Fibroblast of villous mesenchyme (primary cell): Measurements from ENCODE around the gene BMP5. TPM values are rescaled to one million over a fixed set of nuclear protein-coding genes. Genes with fewer than 3 reads are reported as not detected.

ENCODE experiments used
- DNase-seq: peaks from one replicate; pipeline ENCODE4 v3.0.0-alpha.2; 2010; ENCODE audit warnings: low read depth
- H3K4me3 ChIP-seq: 2 replicates; pipeline ENCODE4 v1.5.1; 2011; ENCODE audit warnings: low read depth, mild to moderate bottlenecking, low read length
- total RNA-seq: library from RNA; depleted of rRNA; stranded (reverse); fragments of >200 nt; gene quantifications from 2 replicates; pipeline ENCODE4 v1.2.3, GENCODE V29; 2012
- TF ChIP-seq, protein P1 (sequence below): IDR thresholded peaks from 2 replicates; pipeline ENCODE4 v1.5.1; 2012; ENCODE audit warnings: low read depth, mild to moderate bottlenecking, low read length; ENCODE audit not compliant: insufficient read depth

Gene BMP5
- total RNA-seq, 1 donor = not detected

DNA sequence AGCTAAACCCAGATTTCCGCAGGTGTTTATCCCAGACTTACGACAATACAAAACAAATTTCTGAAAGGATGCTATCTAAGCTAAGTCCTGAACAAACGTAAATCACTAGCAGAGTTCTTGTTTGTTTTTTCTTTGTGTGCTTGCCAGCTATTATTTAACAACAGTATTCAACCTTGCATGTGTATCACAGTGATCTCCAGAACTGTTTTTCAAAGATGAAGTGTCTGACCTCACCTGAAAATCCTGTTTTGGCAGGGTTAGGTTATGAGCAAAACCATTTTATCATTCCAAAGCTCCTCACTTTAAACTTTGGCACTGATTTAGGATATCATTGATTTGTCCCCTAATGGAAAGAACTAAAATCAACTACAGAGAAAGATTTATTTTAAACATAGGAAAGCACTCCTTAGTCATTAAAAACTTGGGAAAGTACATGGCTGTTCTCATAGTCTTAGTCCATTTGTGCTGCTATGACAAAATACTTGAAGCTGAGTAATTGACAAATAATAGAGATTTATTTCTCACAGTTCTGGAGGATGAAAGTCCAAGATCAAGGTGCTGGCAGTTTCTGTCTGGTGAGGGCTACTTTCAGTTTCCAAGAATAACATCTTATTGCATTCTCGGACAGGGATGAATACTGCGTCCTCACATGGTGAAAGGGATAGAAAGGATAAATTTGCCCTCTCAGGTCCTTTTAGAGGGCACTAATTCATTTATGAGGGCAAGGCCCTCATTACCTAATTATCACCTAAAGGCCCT lies 20.8 kb upstream of the BMP5 start:
- TF ChIP-seq, protein P1, sequence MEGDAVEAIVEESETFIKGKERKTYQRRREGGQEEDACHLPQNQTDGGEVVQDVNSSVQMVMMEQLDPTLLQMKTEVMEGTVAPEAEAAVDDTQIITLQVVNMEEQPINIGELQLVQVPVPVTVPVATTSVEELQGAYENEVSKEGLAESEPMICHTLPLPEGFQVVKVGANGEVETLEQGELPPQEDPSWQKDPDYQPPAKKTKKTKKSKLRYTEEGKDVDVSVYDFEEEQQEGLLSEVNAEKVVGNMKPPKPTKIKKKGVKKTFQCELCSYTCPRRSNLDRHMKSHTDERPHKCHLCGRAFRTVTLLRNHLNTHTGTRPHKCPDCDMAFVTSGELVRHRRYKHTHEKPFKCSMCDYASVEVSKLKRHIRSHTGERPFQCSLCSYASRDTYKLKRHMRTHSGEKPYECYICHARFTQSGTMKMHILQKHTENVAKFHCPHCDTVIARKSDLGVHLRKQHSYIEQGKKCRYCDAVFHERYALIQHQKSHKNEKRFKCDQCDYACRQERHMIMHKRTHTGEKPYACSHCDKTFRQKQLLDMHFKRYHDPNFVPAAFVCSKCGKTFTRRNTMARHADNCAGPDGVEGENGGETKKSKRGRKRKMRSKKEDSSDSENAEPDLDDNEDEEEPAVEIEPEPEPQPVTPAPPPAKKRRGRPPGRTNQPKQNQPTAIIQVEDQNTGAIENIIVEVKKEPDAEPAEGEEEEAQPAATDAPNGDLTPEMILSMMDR = no peak
- H3K4me3 ChIP-seq = no peak overlapping the region
- no peak for DNase-seq

DNA sequence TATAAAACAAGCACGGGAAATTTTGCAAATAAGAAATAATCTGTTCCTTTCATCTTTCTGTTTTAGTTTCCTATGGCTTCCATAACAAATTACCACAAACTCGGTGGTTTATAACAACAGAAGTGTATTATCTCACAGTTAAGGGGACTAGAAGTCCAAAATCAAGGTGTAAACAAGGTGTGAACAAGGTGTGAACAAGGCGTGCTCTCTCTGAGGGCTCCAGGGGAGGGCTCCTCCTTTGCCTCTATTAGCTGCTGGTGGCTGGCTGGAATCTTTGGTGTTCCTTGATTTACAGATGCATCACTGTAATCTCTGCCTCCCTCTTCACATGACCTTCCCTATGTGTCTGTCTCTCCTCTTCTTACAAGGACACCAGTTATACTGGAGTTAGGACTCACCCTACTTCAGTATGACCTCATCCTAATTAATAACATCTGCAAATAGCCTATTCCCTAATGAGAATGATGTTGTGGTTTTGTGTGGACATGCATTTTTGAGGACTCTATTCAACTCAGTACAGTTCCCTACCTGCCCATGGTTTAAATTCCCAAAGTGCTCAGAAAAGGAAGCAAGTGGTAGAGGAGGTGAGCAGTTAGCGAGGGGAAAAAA lies 17.5 kb upstream of the BMP5 start:
- TF ChIP-seq, protein P1 = no peak
- no peak overlapping the region for H3K4me3 ChIP-seq
- DNase-seq = peak; percentile 7

DNA sequence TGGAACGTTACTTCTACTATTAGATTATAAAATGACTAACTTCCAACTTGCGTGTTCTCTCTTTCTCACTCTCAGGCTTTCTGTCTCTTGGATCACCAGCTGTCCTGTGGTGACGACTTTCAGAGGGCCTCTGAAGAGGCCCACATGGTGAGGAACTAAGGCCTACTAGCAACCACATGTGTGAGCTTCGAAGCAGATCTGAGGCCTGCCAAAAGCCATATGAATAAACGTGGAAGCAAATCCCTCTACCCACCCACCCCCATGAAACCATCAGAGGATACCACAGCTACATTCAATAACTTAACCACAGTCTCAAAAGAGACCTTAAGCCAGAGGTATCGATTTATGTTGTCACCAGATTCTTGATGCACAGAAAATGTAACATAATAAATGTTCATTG lies 13.5 kb upstream of the BMP5 start:
- H3K4me3 ChIP-seq = no peak overlapping the region
- DNase-seq = no peak
- TF ChIP-seq, protein P1 = no peak

DNA sequence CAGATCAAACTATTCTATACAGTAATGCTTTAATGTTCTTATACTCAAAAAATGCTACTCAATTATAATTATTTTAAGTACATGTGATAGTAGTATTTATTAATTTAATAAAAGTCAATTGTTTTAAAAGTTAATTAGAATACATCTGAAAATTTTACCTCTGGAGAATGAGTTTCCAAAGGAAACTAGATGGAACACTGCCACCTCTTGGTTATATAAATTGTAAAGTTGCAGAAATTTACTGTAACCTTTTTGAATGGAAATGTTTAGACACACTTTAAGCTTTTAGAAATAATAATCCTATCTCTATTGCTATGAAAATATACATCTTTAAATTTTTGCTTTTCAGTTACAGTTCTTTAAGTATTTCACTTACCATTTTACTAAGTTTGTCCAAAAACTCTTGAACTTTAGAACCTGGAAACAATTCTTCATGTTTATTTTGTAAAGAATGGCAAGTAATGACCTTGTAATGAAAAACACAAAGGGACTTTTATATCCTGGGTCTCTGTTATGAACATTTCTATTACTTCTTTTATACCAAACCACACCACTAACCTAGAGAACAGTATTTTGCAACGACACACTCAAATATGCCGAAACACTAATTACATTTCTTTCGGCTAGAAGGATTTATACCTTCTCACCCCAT lies 10.9 kb upstream of the BMP5 start:
- peak; percentile 37 for DNase-seq
- H3K4me3 ChIP-seq = no peak overlapping the region
- TF ChIP-seq, protein P1 = peak; percentile 42

DNA sequence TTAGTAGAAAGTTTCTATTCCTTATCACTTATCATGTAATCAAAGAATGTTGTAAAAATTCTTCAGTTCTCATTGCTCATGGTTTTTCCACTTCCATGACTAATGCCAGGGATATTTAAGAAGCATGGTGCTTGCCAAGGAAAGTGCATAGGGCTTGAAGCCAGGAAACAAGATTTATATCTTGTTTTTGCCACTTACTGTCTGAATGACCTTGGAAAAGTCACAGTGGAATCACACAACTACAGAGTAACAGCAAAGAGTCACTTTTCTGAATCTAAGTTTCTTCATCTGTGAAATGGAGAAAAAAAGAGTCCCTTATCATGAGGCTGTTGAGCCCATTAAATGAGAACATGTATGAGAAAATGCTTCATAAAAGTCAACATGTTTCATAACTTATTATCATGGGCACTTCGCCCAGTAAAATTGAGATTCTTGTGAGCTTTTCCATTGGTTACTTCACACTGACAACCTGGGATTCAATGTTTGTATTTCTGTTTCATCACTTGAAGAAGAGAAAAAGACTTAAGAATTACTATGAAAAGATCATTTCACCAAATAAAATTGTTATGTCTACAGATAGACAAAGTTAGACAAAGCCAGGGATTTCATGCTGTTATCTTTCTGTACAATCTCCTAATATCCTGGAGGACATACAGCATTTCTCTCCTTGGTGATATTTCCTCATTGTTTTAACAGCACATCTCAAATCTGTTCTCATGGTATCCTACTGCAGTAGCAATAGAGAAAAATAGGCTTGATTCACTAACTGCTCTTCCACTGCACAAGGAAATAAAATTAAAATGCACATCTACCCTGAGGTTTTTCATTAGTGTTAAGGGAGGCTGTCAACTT lies 7.6 kb upstream of the BMP5 start:
- H3K4me3 ChIP-seq = no peak overlapping the region
- DNase-seq = peak; percentile 85
- TF ChIP-seq, protein P1 = no peak

DNA sequence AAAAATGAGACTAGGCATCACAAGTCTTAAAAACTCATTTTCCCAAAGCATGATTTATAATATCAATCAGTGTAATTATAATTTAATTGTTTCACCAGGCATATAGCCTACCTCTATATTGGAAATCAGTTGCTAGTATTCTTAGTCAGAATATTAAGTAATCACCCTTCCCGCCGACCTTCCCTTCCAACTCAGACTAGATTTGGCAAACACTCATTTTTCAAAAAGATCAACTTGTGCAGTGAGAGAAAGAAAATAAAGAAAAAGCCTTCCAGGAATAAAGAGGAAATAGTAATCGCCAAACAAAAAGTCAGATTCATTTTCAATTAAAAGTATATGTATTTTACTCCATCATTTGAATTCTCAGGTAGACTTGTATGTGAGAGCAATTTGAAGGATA lies 1.9 kb upstream of the BMP5 start:
- TF ChIP-seq, protein P1 = no peak
- H3K4me3 ChIP-seq = no peak overlapping the region
- DNase-seq = no peak
